HL-60 (cell line): ENCODE results near the gene DMRTB1.

Experiments used
- GABPA ChIP-seq: IDR thresholded peaks from 2 replicates; pipeline ENCODE4 v1.6.1; 2012; ENCODE audit warnings: low read depth
- POLR2AphosphoS5 ChIP-seq: IDR thresholded peaks from 2 replicates; pipeline ENCODE4 v1.6.1; 2012; ENCODE audit warnings: low read depth
- TF ChIP-seq, protein P1 (sequence below): IDR thresholded peaks from one replicate; pipeline ENCODE4 v1.5.1; 2011; ENCODE audit warnings: low read length, control low read depth, inconsistent platforms; ENCODE audit not compliant: insufficient read depth
- TF ChIP-seq, protein P2 (sequence below): IDR thresholded peaks from 2 replicates; pipeline ENCODE4 v1.6.1; 2012; ENCODE audit warnings: low read depth; ENCODE audit not compliant: insufficient replicate concordance

DNA sequence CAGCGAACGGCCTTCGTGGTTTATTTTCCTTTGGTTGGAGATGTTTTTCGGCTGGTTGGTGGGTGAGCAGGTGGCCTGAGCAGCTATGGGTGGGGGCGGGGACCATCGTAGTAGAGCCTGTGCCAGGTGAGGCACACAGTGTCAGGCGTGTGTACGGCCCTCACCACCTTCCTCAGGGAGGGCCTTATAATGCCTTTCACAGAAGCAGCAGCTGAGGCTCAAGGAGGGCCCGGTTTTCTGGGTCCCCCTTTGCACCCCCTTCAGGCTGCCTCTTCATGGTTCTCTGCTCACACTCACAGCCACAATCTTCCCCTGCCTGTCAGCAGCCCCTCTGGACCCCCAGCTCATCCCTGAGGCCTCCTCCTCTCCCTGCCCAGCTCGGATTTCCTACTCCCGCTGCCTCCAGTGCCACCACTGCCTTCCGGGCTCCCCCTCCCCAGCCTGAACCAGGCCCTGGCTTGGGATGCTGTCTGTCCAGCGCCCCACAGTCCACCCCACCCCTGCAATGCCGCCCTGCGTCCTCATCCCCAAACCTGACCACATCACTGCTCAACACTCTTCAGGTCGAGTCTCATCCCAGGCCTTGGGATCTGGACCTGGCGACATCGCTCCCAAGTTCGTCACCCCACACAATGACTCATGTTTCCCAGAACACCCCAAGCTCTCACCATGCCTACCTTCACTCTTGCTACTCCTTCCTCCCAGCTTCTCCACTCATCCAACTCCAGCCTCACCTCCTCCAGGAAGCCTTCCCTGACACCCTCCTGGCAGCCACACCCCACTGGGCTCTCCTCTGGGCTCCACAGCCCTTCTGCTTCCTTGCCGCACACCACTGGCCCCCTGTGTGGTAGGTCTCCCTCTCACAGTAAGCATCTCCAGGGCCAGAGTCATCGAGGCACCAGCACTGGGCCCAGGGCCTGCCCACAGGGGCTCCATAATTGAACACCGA, 53.9 kb downstream of the DMRTB1 start:
- TF ChIP-seq, protein P1, sequence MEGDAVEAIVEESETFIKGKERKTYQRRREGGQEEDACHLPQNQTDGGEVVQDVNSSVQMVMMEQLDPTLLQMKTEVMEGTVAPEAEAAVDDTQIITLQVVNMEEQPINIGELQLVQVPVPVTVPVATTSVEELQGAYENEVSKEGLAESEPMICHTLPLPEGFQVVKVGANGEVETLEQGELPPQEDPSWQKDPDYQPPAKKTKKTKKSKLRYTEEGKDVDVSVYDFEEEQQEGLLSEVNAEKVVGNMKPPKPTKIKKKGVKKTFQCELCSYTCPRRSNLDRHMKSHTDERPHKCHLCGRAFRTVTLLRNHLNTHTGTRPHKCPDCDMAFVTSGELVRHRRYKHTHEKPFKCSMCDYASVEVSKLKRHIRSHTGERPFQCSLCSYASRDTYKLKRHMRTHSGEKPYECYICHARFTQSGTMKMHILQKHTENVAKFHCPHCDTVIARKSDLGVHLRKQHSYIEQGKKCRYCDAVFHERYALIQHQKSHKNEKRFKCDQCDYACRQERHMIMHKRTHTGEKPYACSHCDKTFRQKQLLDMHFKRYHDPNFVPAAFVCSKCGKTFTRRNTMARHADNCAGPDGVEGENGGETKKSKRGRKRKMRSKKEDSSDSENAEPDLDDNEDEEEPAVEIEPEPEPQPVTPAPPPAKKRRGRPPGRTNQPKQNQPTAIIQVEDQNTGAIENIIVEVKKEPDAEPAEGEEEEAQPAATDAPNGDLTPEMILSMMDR = no peak
- TF ChIP-seq, protein P2, sequence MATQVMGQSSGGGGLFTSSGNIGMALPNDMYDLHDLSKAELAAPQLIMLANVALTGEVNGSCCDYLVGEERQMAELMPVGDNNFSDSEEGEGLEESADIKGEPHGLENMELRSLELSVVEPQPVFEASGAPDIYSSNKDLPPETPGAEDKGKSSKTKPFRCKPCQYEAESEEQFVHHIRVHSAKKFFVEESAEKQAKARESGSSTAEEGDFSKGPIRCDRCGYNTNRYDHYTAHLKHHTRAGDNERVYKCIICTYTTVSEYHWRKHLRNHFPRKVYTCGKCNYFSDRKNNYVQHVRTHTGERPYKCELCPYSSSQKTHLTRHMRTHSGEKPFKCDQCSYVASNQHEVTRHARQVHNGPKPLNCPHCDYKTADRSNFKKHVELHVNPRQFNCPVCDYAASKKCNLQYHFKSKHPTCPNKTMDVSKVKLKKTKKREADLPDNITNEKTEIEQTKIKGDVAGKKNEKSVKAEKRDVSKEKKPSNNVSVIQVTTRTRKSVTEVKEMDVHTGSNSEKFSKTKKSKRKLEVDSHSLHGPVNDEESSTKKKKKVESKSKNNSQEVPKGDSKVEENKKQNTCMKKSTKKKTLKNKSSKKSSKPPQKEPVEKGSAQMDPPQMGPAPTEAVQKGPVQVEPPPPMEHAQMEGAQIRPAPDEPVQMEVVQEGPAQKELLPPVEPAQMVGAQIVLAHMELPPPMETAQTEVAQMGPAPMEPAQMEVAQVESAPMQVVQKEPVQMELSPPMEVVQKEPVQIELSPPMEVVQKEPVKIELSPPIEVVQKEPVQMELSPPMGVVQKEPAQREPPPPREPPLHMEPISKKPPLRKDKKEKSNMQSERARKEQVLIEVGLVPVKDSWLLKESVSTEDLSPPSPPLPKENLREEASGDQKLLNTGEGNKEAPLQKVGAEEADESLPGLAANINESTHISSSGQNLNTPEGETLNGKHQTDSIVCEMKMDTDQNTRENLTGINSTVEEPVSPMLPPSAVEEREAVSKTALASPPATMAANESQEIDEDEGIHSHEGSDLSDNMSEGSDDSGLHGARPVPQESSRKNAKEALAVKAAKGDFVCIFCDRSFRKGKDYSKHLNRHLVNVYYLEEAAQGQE = no peak
- no peak for TF ChIP-seq GABPA
- TF ChIP-seq POLR2AphosphoS5 = no peak
